Measurements from ENCODE around the gene CD244.

The CD244 gene

GRCh38 chr1:160821627-160822026, 41.1 kb downstream of the CD244 start:
- H3K9ac ChIP-seq (ENCODE audit: low read length) = no peak overlapping the region
- no peaks in the 10 kb centered on the region for H3K27me3 ChIP-seq (ENCODE audit: low read depth, low read length)
- H3K79me2 ChIP-seq (ENCODE audit: low read length) = no peaks in the 10 kb centered on the region
- no peak overlapping the region for H3K27ac ChIP-seq (ENCODE audit: low read length)
- H3K4me1 ChIP-seq (ENCODE audit: low read length) = no peaks in the 10 kb centered on the region
- H3K4me3 ChIP-seq (ENCODE audit: low read length) = no peak overlapping the region
- H3K4me2 ChIP-seq (ENCODE audit: low read length) = no peak overlapping the region
- no peak for TF ChIP-seq EZH2phosphoT487 (IDR thresholded peaks at IDR 0.05; ENCODE audit: low read depth)
- no peak for TF ChIP-seq CTCF (IDR thresholded peaks at IDR 0.05; ENCODE audit: low read depth, low read length)
- H3K9me3 ChIP-seq (ENCODE audit: insufficient read depth, low read length) = no peaks in the 10 kb centered on the region
- H4K20me1 ChIP-seq (ENCODE audit: insufficient read depth, low read length) = no peaks in the 10 kb centered on the region
- H2AFZ ChIP-seq (ENCODE audit: low read depth, low read length) = no peak overlapping the region
- H3K36me3 ChIP-seq (replicated peaks; ENCODE audit: low read depth, low read length) = no peaks in the 10 kb centered on the region

- Histone ChIP-seq H3K27me3 (ENCODE audit: low read depth, low read length) (no peaks in the 10 kb centered on the region), H3K4me2 (ENCODE audit: low read length) (no peak overlapping the region), H3K9me3 (ENCODE audit: insufficient read depth, low read length) (no peaks in the 10 kb centered on the region), H3K36me3 (replicated peaks; ENCODE audit: low read depth, low read length) (no peaks in the 10 kb centered on the region), H3K9ac (ENCODE audit: low read length) (no peak overlapping the region), H3K27ac (ENCODE audit: low read length) (no peak overlapping the region), H3K4me3 (ENCODE audit: low read length) (no peak overlapping the region), H2AFZ (ENCODE audit: low read depth, low read length) (no peak overlapping the region), H3K79me2 (ENCODE audit: low read length) (no peaks in the 10 kb centered on the region), H4K20me1 (ENCODE audit: insufficient read depth, low read length) (no peaks in the 10 kb centered on the region), H3K4me1 (ENCODE audit: low read length) (no peaks in the 10 kb centered on the region)
- TF ChIP-seq EZH2phosphoT487 (IDR thresholded peaks at IDR 0.05; ENCODE audit: low read depth) (no peak), CTCF (IDR thresholded peaks at IDR 0.05; ENCODE audit: low read depth, low read length) (no peak)
Observed at GRCh38 chr1:160819186-160819585, 43.5 kb downstream of the CD244 start.

DNA sequence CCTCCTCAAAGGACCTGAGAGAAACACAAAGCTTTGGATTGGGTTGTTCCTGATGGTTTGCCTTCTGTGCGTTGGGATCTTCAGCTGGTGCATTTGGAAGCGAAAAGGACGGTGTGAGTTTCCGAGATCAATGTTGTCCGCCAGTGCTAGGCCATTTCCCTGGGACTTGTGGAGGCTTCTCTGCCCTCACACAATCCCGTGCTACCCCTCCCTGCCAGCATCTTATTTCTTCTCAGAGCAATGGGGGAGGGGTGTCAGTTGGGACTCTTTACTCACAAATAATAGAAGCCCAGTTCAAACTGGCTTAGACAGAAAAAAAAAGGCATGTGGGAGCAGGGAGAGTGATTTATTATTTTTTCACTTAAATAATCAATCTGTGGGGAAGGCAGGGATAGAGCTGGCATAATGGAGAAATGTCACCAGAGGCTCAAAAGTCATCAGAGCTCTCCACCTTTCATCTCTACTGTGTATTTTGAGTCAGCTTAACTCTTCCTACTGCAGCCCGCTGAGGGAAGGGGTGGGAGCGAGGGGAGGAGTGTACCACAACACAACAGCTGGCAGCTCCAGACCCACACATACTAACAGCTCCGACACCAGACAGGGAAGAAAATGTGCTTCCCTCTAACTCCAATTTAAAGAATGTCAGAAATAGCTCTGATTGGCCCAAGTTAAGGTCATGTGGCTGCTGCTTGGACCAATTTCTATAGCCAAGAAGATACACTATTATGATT, 44.3 kb downstream of the CD244 start:
- H3K4me2 ChIP-seq (ENCODE audit: low read length) = no peak overlapping the region
- TF ChIP-seq CTCF (IDR thresholded peaks at IDR 0.05; ENCODE audit: low read depth, low read length) (no peak), EZH2phosphoT487 (IDR thresholded peaks at IDR 0.05; ENCODE audit: low read depth) (no peak)
- peaks cover 4% of the 10 kb centered on the region for H3K4me1 ChIP-seq (ENCODE audit: low read length)
- H2AFZ ChIP-seq (ENCODE audit: low read depth, low read length) = no peak overlapping the region
- no peaks in the 10 kb centered on the region for H3K9me3 ChIP-seq (ENCODE audit: insufficient read depth, low read length)
- no peaks in the 10 kb centered on the region for H4K20me1 ChIP-seq (ENCODE audit: insufficient read depth, low read length)
- no peak overlapping the region for H3K9ac ChIP-seq (ENCODE audit: low read length)
- H3K36me3 ChIP-seq (replicated peaks; ENCODE audit: low read depth, low read length) = no peaks in the 10 kb centered on the region
- no peak overlapping the region for H3K27ac ChIP-seq (ENCODE audit: low read length)
- no peaks in the 10 kb centered on the region for H3K27me3 ChIP-seq (ENCODE audit: low read depth, low read length)
- H3K4me3 ChIP-seq (ENCODE audit: low read length) = no peak overlapping the region
- no peaks in the 10 kb centered on the region for H3K79me2 ChIP-seq (ENCODE audit: low read length)

DNA sequence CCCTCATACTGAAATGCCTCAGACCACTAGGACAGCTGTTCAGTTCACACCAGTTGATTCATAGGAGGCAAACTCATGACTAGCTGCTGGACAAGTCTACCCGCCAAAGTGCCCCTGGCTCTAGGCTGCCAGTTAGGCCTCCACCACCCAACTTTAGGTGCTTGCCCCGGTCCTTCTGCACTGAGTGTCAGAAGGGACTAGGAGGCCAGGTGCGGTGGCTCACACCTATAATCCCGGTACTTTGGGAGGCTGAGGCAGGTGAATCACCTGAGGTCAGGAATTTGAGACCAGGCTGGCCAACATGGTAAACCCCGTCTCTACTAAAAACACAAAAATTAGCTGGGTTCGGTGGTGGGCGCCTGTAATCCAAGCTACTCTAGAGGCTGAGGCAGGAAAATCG, 47.8 kb downstream of the CD244 start:
- TF ChIP-seq CTCF (IDR thresholded peaks at IDR 0.05; ENCODE audit: low read depth, low read length) (no peak), EZH2phosphoT487 (IDR thresholded peaks at IDR 0.05; ENCODE audit: low read depth) (no peak)
- Histone ChIP-seq H3K9me3 (ENCODE audit: insufficient read depth, low read length) (no peaks in the 10 kb centered on the region), H3K27ac (ENCODE audit: low read length) (no peak overlapping the region), H3K4me2 (ENCODE audit: low read length) (no peak overlapping the region), H3K27me3 (ENCODE audit: low read depth, low read length) (no peaks in the 10 kb centered on the region), H3K9ac (ENCODE audit: low read length) (no peak overlapping the region), H3K36me3 (replicated peaks; ENCODE audit: low read depth, low read length) (no peaks in the 10 kb centered on the region), H3K79me2 (ENCODE audit: low read length) (no peaks in the 10 kb centered on the region), H3K4me1 (ENCODE audit: low read length) (peaks cover 10% of the 10 kb centered on the region), H4K20me1 (ENCODE audit: insufficient read depth, low read length) (no peaks in the 10 kb centered on the region), H3K4me3 (ENCODE audit: low read length) (no peak overlapping the region), H2AFZ (ENCODE audit: low read depth, low read length) (no peak overlapping the region)

All from OCI-LY3 (cell line).